Heart right ventricle (tissue), 16 donors: ENCODE results near the gene TBC1D13. TPM values are rescaled to one million over a fixed set of nuclear protein-coding genes. Genes with fewer than 3 reads are reported as not detected.

Experiments
- ATAC-seq, 8 donors: fragments of 200-7000 bp; cut with Tn5 transposase; one replicate each; pipeline ENCODE4 v1.9.1; 2020; ENCODE audit warnings: mild to moderate bottlenecking in 8 of 8, moderate library complexity in 8 of 8, moderate number of reproducible peaks in 1 of 8
- DNase-seq, 2 donors: peaks; one replicate each; pipeline ENCODE4 v3.0.0-alpha.2; 2020
- H3K27ac ChIP-seq, 10 donors: fragments of 200-600 bp; sonication (generic) in 2 of 10; one replicate each; pipeline versions ENCODE4 v1.5.0 to v1.8.0; 2020 to 2022; ENCODE audit warnings: mild to moderate bottlenecking in 3 of 10
- H3K27me3 ChIP-seq, 7 donors: fragments of 200-600 bp; one replicate each; pipeline ENCODE4 v1.8.0; 2021 to 2022; ENCODE audit warnings: mild to moderate bottlenecking in 2 of 7
- H3K36me3 ChIP-seq, 9 donors: fragments of 200-600 bp; sonication (generic) in 1 of 9; one replicate each; pipeline versions ENCODE4 v1.5.0 to v1.8.0; 2020 to 2022; ENCODE audit warnings: mild to moderate bottlenecking in 2 of 9
- H3K4me1 ChIP-seq, 9 donors: fragments of 200-600 bp; sonication (generic) in 1 of 9; one replicate each; pipeline versions ENCODE4 v1.5.0 to v1.8.0; 2020 to 2022; ENCODE audit warnings: mild to moderate bottlenecking in 4 of 9
- H3K4me3 ChIP-seq, 10 donors: fragments of 200-600 bp; sonication (generic) in 2 of 10; one replicate each; pipeline versions ENCODE4 v1.5.0 to v1.8.0; 2020 to 2022; ENCODE audit warnings: mild to moderate bottlenecking in 7 of 10, moderate library complexity in 2 of 10
- H3K9me3 ChIP-seq, 11 donors: fragments of 200-600 bp in 10 of 11; sonication (generic) in 2 of 11; one replicate each; pipeline versions ENCODE4 v1.5.0 to v1.8.0; 2013 to 2022; ENCODE audit warnings: mild to moderate bottlenecking in 2 of 11, control low read depth in 1 of 11, moderate library complexity in 1 of 11
- WGBS, 2 donors: extraction: QIAGEN DNeasy Blood & Tissue Kit; methylation state at CpG; one replicate each; pipeline ENCODE4 v1.1.7; 2013; ENCODE audit warnings: inconsistent platforms in 1 of 2; 5-methylcytosine and 5-hydroxymethylcytosine counted together
- intact Hi-C, 10 donors: fragments of 100-400 bp; cut with DNase I; formaldehyde crosslinking; loops; one replicate each; pipeline versions ENCODE4 v1.11.1 to v1.14.2; 2022
- polyA plus RNA-seq, 2 donors: library from polyadenylated mRNA; stranded (reverse); fragments of 200-250 nt; gene quantifications; one replicate each; pipeline ENCODE4 v1.2.3, GENCODE V29; 2013
- total RNA-seq, 10 donors: library from RNA; stranded (reverse); fragmentation: NEBNext Ultra II Directional in 3 of 10; extraction: Animal tissue kit (Norgen Biotek cat#: 25700) in 3 of 10; gene quantifications; one replicate each; pipeline versions ENCODE4 v1.2.1 to v1.2.4, GENCODE V29; 2021 to 2023
- TF ChIP-seq, protein P1 (sequence below), 9 donors: fragments of 200-600 bp; sonication (generic) in 2 of 9; IDR thresholded peaks; one replicate each; pipeline versions ENCODE4 v1.5.0 to v1.8.0; 2021 to 2022; ENCODE audit warnings: antibody characterized with exemption in 9 of 9, mild to moderate bottlenecking in 5 of 9, moderate library complexity in 1 of 9
- donor health status: Arrhythmogenic right ventricular cardiomyopathy.
- donor health status: ischemic (EF 13 %, LVEDD 7.1; RV severe dilation, severe dysfunction).
- donor health status: healthy with polysubstance abuse.
- donor health status: DM: no; HTN: yes; CAD: no.
- donor health status: DM: no; HTN: no; CAD: no.
- donor health status: ischemic (EF 25% LVEDD 6.9; RV normal size, moderate dysfunction).
- donor health status: ischemic (EF 25% LVEDD 5.7; RV mildly dilated, moderate dysfunction).
- donor health status: healthy.
- donor health status: DM: yes; HTN: yes; CAD: no.
- donor health status: Ischemic cardiomyopathy.
- donor health status: ischemic (EF 35%, LVEDD 5.7; RV mildly dilated, moderate dysfunction).
- donor health status: nonischemic (EF 11% LVEDD 7.7; RV severe dilation, severe dysfunction).
- donor health status: DM: yes; HTN: yes; CAD: no.
- donor health status: PGD.
- donor health status: ischemic (EF 29% LVEDD 5.4; RV normal size, mild dysfunction).
- donor health status: nonischemic (EF 23%, LVEDD 6.1; RV moderate dilation, normal function).

The TBC1D13 gene
- total and polyA plus RNA-seq, 12 donors, result 12.3 to 21.3 (median 17.4) TPM

DNA sequence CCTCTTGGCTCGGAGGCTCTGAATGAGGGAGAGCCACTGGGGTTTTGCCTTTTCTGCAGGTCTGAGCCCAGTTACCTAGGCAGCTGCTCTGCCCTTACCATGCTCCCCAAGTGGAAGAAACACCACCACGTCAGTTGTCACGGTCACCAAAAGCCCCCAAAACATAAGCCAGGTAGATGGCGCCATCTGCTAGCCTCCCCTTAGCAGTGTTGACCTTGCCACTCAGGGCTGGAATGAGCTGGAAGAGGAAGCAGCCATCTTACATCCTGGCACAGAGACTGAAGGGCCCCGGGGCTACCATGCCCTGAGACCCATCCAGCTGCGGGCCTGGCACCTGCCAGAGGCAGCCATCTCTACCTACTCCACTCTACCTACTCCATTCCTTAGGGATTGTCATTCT is 22.7 kb upstream of the TBC1D13 start:
- Histone ChIP-seq H3K27ac (no peak overlapping the region), H3K27me3 (no peaks in the 10 kb centered on the region), H3K4me3 (no peak overlapping the region), H3K9me3 (no peaks in the 10 kb centered on the region), H3K36me3 (peaks cover 0 to 26% (median 0%) of the 10 kb centered on the region in 9 donors), H3K4me1 (peaks cover 0 to 14% (median 6%) of the 10 kb centered on the region in 9 donors)
- no peak for DNase-seq
- ATAC-seq, result no peak
- TF ChIP-seq, protein P1, sequence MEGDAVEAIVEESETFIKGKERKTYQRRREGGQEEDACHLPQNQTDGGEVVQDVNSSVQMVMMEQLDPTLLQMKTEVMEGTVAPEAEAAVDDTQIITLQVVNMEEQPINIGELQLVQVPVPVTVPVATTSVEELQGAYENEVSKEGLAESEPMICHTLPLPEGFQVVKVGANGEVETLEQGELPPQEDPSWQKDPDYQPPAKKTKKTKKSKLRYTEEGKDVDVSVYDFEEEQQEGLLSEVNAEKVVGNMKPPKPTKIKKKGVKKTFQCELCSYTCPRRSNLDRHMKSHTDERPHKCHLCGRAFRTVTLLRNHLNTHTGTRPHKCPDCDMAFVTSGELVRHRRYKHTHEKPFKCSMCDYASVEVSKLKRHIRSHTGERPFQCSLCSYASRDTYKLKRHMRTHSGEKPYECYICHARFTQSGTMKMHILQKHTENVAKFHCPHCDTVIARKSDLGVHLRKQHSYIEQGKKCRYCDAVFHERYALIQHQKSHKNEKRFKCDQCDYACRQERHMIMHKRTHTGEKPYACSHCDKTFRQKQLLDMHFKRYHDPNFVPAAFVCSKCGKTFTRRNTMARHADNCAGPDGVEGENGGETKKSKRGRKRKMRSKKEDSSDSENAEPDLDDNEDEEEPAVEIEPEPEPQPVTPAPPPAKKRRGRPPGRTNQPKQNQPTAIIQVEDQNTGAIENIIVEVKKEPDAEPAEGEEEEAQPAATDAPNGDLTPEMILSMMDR (IDR thresholded peaks at IDR 0.05), result no peak
- intact Hi-C loops, result no loop called here
- WGBS, 2 donors, result 83 to 88% methylated on average over 6 of the region's 6 CpGs

DNA sequence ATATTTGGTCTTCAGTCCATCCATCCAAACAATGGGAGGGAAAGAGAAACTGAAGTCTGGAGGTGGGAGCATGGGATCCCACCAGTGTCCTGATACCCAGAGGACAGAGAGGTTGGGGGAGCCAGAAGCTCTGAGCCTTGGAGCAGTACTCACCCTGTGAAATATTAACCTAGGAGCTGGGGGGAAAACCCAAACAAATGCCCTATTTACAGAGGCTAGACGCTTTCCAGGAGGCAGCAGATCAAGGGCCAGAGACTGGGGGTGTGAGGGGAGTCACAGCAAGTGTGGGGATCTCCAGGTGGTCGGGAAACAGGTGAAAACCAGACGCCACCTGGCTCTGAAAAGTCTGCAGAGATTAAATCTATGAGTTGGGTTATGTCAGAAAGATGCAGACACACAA is 21.6 kb upstream of the TBC1D13 start:
- peaks cover 2 to 25% (median 15%) of the 10 kb centered on the region in 9 donors for H3K4me1 ChIP-seq
- TF ChIP-seq, protein P1 (IDR thresholded peaks at IDR 0.05), result no peak
- H3K27me3 ChIP-seq, result no peaks in the 10 kb centered on the region
- DNase-seq (no peak), ATAC-seq (no peak)
- H3K9me3 ChIP-seq, result no peaks in the 10 kb centered on the region
- intact Hi-C loops, result no loop called here
- H3K36me3 ChIP-seq, result peaks cover 0 to 22% (median 0%) of the 10 kb centered on the region in 9 donors
- H3K4me3 ChIP-seq, result no peak overlapping the region
- WGBS, 2 donors, result 86 to 95% methylated on average over 3 of the region's 3 CpGs
- no peak overlapping the region for H3K27ac ChIP-seq

DNA sequence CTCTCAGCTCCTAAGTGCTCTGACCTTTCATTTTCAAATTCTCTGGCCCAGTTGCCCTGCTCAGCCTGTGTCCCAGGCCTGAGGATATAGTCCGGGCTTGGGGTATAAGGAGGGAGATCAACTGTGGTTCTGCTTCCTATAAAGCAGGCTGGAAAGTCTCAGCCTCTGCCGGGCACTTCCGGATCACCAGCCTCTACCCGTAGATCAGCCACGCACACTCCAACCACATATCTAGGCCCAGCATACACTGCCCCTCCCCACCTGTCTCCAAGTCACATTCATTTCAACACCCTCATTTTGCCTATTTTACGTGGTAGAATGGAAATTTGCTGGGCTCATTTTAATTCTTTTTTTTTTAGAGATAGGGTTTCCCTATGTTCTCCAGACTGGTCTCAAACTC is 18.4 kb upstream of the TBC1D13 start:
- Histone ChIP-seq H3K4me3 (no peak overlapping the region), H3K9me3 (no peaks in the 10 kb centered on the region), H3K27me3 (no peaks in the 10 kb centered on the region), H3K36me3 (peaks cover 0 to 22% (median 0%) of the 10 kb centered on the region in 9 donors), H3K27ac (no peak overlapping the region), H3K4me1 (peaks cover 2 to 28% (median 23%) of the 10 kb centered on the region in 9 donors)
- ATAC-seq (no peak), DNase-seq (no peak)
- WGBS, 2 donors, result 65 to 76% methylated on average over 6 of the region's 6 CpGs
- intact Hi-C loops, result no loop called here
- TF ChIP-seq, protein P1 (IDR thresholded peaks at IDR 0.05), result no peak

DNA sequence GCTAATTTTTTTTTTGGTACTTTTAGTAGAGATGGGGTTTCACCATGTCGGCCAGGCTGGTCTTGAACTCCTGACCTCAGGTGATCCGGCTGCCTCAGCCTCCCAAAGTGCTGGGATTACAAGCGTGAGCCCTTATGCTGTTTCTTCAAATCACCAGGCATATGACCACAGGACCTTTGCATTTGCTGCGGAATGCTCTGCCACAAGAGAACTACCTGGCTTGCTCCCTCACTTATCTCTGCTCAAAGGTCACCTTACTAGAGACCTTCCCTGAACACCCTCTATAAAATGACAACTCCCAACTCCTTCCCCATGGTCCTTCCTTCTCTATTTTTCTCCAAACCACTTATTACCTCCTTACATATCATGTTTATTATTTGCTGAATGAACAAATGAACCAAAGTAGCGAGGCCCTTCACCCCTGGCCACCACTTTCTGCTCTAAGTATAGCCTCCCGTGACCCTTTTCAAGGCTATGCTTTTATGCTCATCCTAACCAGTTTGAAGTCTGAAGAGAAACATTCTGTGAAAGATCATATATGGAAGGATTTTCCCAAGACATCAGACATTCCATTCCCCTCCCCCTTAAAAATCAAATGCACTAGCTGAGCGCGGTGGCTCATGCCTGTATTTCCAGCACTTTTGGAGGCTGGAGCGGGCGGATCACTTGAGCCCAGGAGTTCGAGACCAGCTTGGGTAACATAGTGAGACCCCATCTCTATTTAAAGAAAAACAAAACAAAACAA is 16.6 kb upstream of the TBC1D13 start:
- peaks cover 0 to 17% (median 0%) of the 10 kb centered on the region in 9 donors for H3K36me3 ChIP-seq
- no peak for DNase-seq
- 78 to 86% methylated on average over 11 of the region's 11 CpGs for WGBS, 2 donors
- no peaks in the 10 kb centered on the region for H3K27me3 ChIP-seq
- H3K9me3 ChIP-seq, result peaks cover 0 to 2% (median 0%) of the 10 kb centered on the region in 11 donors
- TF ChIP-seq, protein P1 (IDR thresholded peaks at IDR 0.05), result no peak
- intact Hi-C loops, result loop anchor here in 2 of 10 donors (1.0 to 5.0 kb wide), 3 partner anchors 17 to 68 kb away; partner anchors contain the start of genes PKN3 (in 1 of the 2) and TBC1D13 (in 1 of the 2)
- peaks cover 2 to 28% (median 23%) of the 10 kb centered on the region in 9 donors for H3K4me1 ChIP-seq
- ATAC-seq, result no peak
- H3K4me3 ChIP-seq, result peak overlapping the region; percentile 64 to 97 (median 82)
- H3K27ac ChIP-seq, result peak overlapping the region in 8 of 10 donors; percentile 87 to 98 (median 96)
